ENCODE results near the gene ODC1. TPM values are rescaled to one million over a fixed set of nuclear protein-coding genes. Genes with fewer than 3 reads are reported as not detected.

ODC1 gene
- total RNA-seq, 1 donor from 2014 or later: 235 TPM

DNA sequence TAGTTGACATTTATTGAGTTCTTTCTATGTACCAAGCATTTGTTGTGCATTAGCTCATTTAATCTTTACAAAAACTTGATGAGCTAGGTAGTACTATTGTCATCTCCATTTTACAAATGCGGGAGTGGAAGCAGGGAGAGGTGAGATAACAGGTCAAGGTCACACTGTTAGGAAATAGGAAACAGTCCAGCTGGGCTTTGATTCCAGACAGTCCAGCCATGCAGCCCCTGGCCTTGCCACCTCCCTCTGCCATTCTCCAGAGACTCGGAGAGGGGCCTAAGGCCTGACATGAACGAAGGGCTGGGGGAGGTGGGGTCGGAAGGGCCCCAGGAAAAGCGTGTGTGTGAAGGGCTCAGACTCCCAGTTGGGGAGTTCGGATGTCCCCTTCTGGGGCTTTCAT is 55.6 kb downstream of the ODC1 start:
- no peak overlapping the region for H3K4me3 Mint-ChIP-seq
- H3K27ac Mint-ChIP-seq: peak overlapping the region; percentile 1
- intact Hi-C loops (cut with micrococcal nuclease): no loop called here
- no peak for DNase-seq (ENCODE audit: low spot score)
- no peaks in the 10 kb centered on the region for H3K27me3 Mint-ChIP-seq (ENCODE audit: insufficient read depth)
- no peaks in the 10 kb centered on the region for H3K36me3 Mint-ChIP-seq (ENCODE audit: low read depth)
- H3K4me1 Mint-ChIP-seq (ENCODE audit: low read depth): peaks cover 16% of the 10 kb centered on the region
- no peaks in the 10 kb centered on the region for H3K9me3 Mint-ChIP-seq

- peaks cover 16% of the 10 kb centered on the region for H3K4me1 Mint-ChIP-seq (ENCODE audit: low read depth)
- H3K27ac Mint-ChIP-seq: peak overlapping the region; percentile 1
- no peaks in the 10 kb centered on the region for H3K27me3 Mint-ChIP-seq (ENCODE audit: insufficient read depth)
- H3K9me3 Mint-ChIP-seq: no peaks in the 10 kb centered on the region
- no peak overlapping the region for H3K4me3 Mint-ChIP-seq
- intact Hi-C loops (cut with micrococcal nuclease): no loop called here
- no peaks in the 10 kb centered on the region for H3K36me3 Mint-ChIP-seq (ENCODE audit: low read depth)
- no peak for DNase-seq (ENCODE audit: low spot score)
Observed at GRCh38 chr2:10392100-10392499, 56.0 kb downstream of the ODC1 start.

DNA sequence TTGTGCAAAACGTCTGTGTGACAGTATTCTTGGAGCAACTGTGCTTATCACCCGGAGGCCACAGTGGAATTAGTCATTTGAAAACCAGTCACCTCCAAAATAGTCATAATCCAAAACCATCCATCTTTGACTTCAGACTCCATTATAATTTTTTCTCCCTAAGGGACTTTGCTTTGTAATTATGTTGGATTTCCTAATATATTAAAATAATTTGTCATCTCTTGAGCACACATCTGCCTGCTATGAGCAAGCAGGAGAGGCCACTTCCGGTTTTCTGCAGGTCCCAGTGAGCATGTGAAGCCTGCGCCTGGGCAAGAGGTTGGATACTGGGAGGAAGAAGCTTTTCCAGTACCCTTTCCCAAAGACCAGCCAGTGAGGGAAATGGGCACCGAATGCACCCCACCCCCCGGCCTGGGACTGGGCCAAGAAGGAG is 57.7 kb downstream of the ODC1 start:
- intact Hi-C loops (cut with micrococcal nuclease): no loop called here
- Mint-ChIP-seq H3K27ac (no peak overlapping the region), H3K9me3 (no peaks in the 10 kb centered on the region), H3K27me3 (ENCODE audit: insufficient read depth) (no peaks in the 10 kb centered on the region), H3K4me3 (no peak overlapping the region), H3K4me1 (ENCODE audit: low read depth) (peaks cover 24% of the 10 kb centered on the region), H3K36me3 (ENCODE audit: low read depth) (no peaks in the 10 kb centered on the region)
- DNase-seq (ENCODE audit: low spot score): no peak

Other genes with a start within 250 kb of the ODC1 start
- gene HPCAL1, start 145.4 kb downstream of the ODC1 start, total RNA-seq: 59.6 and 62.4 TPM in 2 replicates
- gene NOL10, start 241.6 kb upstream of the ODC1 start, total RNA-seq: 47.0 and 48.2 TPM in 2 replicates

All from activated T-helper 1 cell treated with anti-CD3 and anti-CD28 coated beads, Interleukin-12 subunit alpha, Interleukin-12 subunit beta, Interleukin-2, Interleukin-4 antibody, amounts not matched to agents 30 ng/mL and 10 ng/mL and 1 ng/mL, durations not matched to agents 14 hours and 24 hours and 36 hours (primary cell).